HEK293 (cell line): ENCODE measurements around the gene PEX26.
A peak's percentile ranks its signal among the peaks of the same experiment; 100 is the strongest.

Experiments
- CTCF ChIA-PET: fragments of 350-600 bp; formaldehyde crosslinking; extraction: SDS; loops from one replicate; lab custom pipeline; 2021; ENCODE audit warnings: antibody characterized with exemption; lab: Yijun Ruan, JAX
- POLR2A ChIA-PET: fragments of 300-600 bp; formaldehyde crosslinking; extraction: SDS; loops from one replicate; lab custom pipeline; 2020; ENCODE audit warnings: antibody characterized with exemption, inconsistent platforms; lab: Yijun Ruan, JAX
- H3K27ac ChIP-seq: fragments of 200-500 bp; sonication (Bioruptor generic); 2 replicates; pipeline ENCODE4 v1.5.1; 2014; ENCODE audit warnings: low read depth, low read length, control low read depth, inconsistent platforms; ENCODE audit errors: extremely low read depth
- H3K36me3 ChIP-seq, 2 experiments: fragments of 200-500 bp in 1 of 2; sonication (Bioruptor generic) in 1 of 2; 1 replicate in 1 of 2; 2 replicates in 1 of 2; pipeline ENCODE4 v1.5.1; 2014 to 2017; ENCODE audit warnings: inconsistent platforms in 2 of 2, low read length in 2 of 2; ENCODE audit not compliant: control insufficient read depth in 2 of 2, insufficient read depth in 1 of 2
- H3K4me1 ChIP-seq: fragments of 200-500 bp; sonication (Bioruptor generic); 2 replicates; pipeline ENCODE4 v1.5.1; 2014; ENCODE audit warnings: mild to moderate bottlenecking, low read length, inconsistent platforms; ENCODE audit not compliant: control insufficient read depth, insufficient read depth
- H3K4me3 ChIP-seq: 2 replicates; pipeline ENCODE4 v1.5.1; 2011; ENCODE audit warnings: low read depth, mild to moderate bottlenecking, control low read depth, low read length, moderate library complexity
- H3K9me3 ChIP-seq: fragments of 200-500 bp; sonication (Bioruptor generic); 2 replicates; pipeline ENCODE4 v1.5.1; 2014; ENCODE audit warnings: low read depth, low read length, inconsistent platforms; ENCODE audit not compliant: control insufficient read depth, insufficient read depth
- BCL11B ChIP-seq: fragments of 450-650 bp; formaldehyde crosslinking; IDR thresholded peaks from 2 replicates; pipeline ENCODE4 v1.5.1; 2016; ENCODE audit warnings: low read depth, missing biosample characterization, missing genetic modification characterization
- IKZF3 ChIP-seq: fragments of 450-650 bp; IDR thresholded peaks from 2 replicates; pipeline ENCODE4 v1.5.0; 2018; ENCODE audit warnings: missing biosample characterization, mild to moderate bottlenecking, missing genetic modification characterization, moderate library complexity
- KLF8 ChIP-seq: fragments of 450-650 bp; formaldehyde crosslinking; IDR thresholded peaks from 2 replicates; pipeline ENCODE4 v1.5.1; 2016; ENCODE audit warnings: missing biosample characterization, missing genetic modification characterization
- TCF7L2 ChIP-seq: IDR thresholded peaks from 2 replicates; pipeline ENCODE4 v1.6.1; 2011; ENCODE audit warnings: low read depth, mild to moderate bottlenecking, inconsistent platforms, low read length, moderate library complexity, borderline replicate concordance
- ZNF10 ChIP-seq: fragments of 450-650 bp; formaldehyde crosslinking; IDR thresholded peaks from 2 replicates; pipeline ENCODE4 v1.5.1; 2017; ENCODE audit warnings: missing biosample characterization, missing genetic modification characterization
- ZNF140 ChIP-seq: fragments of 450-650 bp; formaldehyde crosslinking; IDR thresholded peaks from 2 replicates; pipeline ENCODE4 v1.5.1; 2016; ENCODE audit warnings: missing biosample characterization, missing genetic modification characterization
- ZNF169 ChIP-seq: fragments of 450-650 bp; formaldehyde crosslinking; IDR thresholded peaks from 2 replicates; pipeline ENCODE4 v1.5.1; 2016; ENCODE audit warnings: missing biosample characterization, missing genetic modification characterization
- ZNF266 ChIP-seq: fragments of 450-650 bp; formaldehyde crosslinking; IDR thresholded peaks from 2 replicates; pipeline ENCODE4 v1.5.1; 2016; ENCODE audit warnings: missing biosample characterization, missing genetic modification characterization, low read depth
- ZNF366 ChIP-seq: fragments of 450-650 bp; formaldehyde crosslinking; conservative IDR thresholded peaks from 2 replicates; pipeline ENCODE4 v1.5.1; 2016; ENCODE audit warnings: missing biosample characterization, missing genetic modification characterization
- ZNF404 ChIP-seq: fragments of 450-650 bp; formaldehyde crosslinking; IDR thresholded peaks from 2 replicates; pipeline ENCODE4 v1.5.1; 2017; ENCODE audit warnings: missing biosample characterization, missing genetic modification characterization
- ZNF585B ChIP-seq: fragments of 450-650 bp; formaldehyde crosslinking; IDR thresholded peaks from 2 replicates; pipeline ENCODE4 v1.5.1; 2016; ENCODE audit warnings: missing biosample characterization, missing genetic modification characterization
- ZNF707 ChIP-seq: fragments of 450-650 bp; formaldehyde crosslinking; IDR thresholded peaks from 2 replicates; pipeline ENCODE4 v1.5.1; 2016; ENCODE audit warnings: missing biosample characterization, missing genetic modification characterization
- ZNF843 ChIP-seq: fragments of 450-650 bp; formaldehyde crosslinking; IDR thresholded peaks from 2 replicates; pipeline ENCODE4 v1.5.1; 2016; ENCODE audit warnings: missing biosample characterization, missing genetic modification characterization
- ZXDB ChIP-seq: fragments of 450-650 bp; formaldehyde crosslinking; IDR thresholded peaks from 2 replicates; pipeline ENCODE4 v1.5.1; 2016; ENCODE audit warnings: missing biosample characterization, missing genetic modification characterization
- TF ChIP-seq, protein P1 (sequence below): fragments of 450-650 bp; formaldehyde crosslinking; IDR thresholded peaks from 2 replicates; pipeline ENCODE4 v1.5.1; 2016; ENCODE audit warnings: missing biosample characterization, missing genetic modification characterization
- TF ChIP-seq, protein P2 (sequence below): fragments of 450-650 bp; formaldehyde crosslinking; IDR thresholded peaks from 2 replicates; pipeline ENCODE4 v1.5.1; 2016; ENCODE audit warnings: missing biosample characterization, missing genetic modification characterization
- TF ChIP-seq, protein P3 (sequence below): fragments of 450-650 bp; formaldehyde crosslinking; IDR thresholded peaks from 2 replicates; pipeline ENCODE4 v1.5.1; 2016; ENCODE audit warnings: missing biosample characterization, missing genetic modification characterization
- TF ChIP-seq, protein P4 (sequence below): fragments of 450-650 bp; formaldehyde crosslinking; IDR thresholded peaks from 2 replicates; pipeline ENCODE4 v1.5.1; 2017; ENCODE audit warnings: missing biosample characterization, missing genetic modification characterization
- TF ChIP-seq, protein P5 (sequence below): fragments of 450-650 bp; formaldehyde crosslinking; IDR thresholded peaks from 2 replicates; pipeline ENCODE4 v1.5.1; 2016; ENCODE audit warnings: missing biosample characterization, missing genetic modification characterization
- TF ChIP-seq, protein P6 (sequence below): fragments of 450-650 bp; IDR thresholded peaks from 2 replicates; pipeline ENCODE4 v1.5.1; 2018; ENCODE audit warnings: missing biosample characterization, mild to moderate bottlenecking, missing genetic modification characterization

Gene PEX26

DNA sequence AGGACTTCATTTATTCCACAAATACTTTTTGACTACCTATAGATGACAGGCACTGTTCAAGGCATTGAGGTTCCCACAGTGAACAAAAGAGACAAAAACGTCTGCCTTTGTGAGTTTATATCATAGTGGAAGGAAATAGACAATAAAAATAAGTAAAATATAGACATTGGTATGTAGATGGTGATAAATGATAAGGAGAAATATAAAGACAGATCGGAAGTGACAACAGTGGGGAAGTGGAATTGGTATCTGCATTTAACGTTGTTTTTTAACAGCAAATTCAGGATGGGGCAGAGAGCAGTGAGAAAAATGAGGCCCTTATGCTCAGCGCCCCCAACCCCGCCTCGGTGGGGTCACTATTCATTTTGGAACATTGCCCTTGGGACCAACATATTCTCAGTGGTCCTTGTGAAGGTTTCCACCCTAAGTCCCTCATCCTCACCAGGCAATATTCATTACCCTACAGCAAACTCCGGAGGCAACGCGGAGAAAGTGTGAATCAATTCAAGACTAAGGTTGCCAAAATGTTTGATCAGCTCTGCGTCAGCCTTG lies 627 bp upstream of the PEX26 start:
- ChIA-PET CTCF (interaction anchor here (0.6 to 8.8 kb wide), 38 partner anchors 8 to 906 kb away, joined by 3 to 279 read pairs (median 6); partner anchors contain the start of gene MICAL3), POLR2A (interaction anchor here (0.7 to 2.9 kb wide), 22 partner anchors 8 to 708 kb away, joined by 3 to 15 read pairs (median 5); partner anchors contain the start of genes CECR2, MICAL3 and USP18)
- TF ChIP-seq, protein P1, sequence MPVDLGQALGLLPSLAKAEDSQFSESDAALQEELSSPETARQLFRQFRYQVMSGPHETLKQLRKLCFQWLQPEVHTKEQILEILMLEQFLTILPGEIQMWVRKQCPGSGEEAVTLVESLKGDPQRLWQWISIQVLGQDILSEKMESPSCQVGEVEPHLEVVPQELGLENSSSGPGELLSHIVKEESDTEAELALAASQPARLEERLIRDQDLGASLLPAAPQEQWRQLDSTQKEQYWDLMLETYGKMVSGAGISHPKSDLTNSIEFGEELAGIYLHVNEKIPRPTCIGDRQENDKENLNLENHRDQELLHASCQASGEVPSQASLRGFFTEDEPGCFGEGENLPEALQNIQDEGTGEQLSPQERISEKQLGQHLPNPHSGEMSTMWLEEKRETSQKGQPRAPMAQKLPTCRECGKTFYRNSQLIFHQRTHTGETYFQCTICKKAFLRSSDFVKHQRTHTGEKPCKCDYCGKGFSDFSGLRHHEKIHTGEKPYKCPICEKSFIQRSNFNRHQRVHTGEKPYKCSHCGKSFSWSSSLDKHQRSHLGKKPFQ (tag by site-specific recombination), result no peak
- TF ChIP-seq, protein P2, sequence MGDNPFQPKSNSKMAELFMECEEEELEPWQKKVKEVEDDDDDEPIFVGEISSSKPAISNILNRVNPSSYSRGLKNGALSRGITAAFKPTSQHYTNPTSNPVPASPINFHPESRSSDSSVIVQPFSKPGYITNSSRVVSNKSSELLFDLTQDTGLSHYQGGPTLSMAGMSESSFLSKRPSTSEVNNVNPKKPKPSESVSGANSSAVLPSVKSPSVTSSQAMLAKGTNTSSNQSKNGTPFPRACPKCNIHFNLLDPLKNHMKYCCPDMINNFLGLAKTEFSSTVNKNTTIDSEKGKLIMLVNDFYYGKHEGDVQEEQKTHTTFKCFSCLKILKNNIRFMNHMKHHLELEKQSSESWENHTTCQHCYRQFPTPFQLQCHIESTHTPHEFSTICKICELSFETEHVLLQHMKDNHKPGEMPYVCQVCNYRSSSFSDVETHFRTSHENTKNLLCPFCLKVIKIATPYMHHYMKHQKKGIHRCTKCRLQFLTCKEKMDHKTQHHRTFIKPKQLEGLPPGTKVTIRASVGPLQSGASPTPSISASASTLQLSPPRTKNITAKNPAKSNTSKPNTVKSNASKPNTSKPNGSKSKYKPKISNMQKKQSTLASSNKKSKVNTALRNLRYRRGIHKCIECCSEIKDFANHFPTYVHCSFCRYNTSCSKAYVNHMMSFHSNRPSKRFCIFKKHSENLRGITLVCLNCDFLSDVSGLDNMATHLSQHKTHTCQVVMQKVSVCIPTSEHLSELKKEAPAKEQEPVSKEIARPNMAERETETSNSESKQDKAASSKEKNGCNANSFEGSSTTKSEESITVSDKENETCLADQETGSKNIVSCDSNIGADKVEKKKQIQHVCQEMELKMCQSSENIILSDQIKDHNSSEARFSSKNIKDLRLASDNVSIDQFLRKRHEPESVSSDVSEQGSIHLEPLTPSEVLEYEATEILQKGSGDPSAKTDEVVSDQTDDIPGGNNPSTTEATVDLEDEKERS (tag by site-specific recombination), result no peak
- TF ChIP-seq ZXDB (tag by site-specific recombination) (no peak), BCL11B (tag by site-specific recombination) (no peak), ZNF169 (no peak), ZNF585B (tag by site-specific recombination) (no peak), ZNF140 (no peak), ZNF843 (tag by site-specific recombination) (no peak), ZNF266 (tag by site-specific recombination) (no peak), ZNF707 (tag by site-specific recombination) (no peak), KLF8 (no peak), ZNF366 (tag by site-specific recombination) (no peak), ZNF10 (no peak), TCF7L2 (no peak), ZNF404 (tag by site-specific recombination) (no peak), IKZF3 (tag by site-specific recombination) (no peak)
- TF ChIP-seq, protein P3, sequence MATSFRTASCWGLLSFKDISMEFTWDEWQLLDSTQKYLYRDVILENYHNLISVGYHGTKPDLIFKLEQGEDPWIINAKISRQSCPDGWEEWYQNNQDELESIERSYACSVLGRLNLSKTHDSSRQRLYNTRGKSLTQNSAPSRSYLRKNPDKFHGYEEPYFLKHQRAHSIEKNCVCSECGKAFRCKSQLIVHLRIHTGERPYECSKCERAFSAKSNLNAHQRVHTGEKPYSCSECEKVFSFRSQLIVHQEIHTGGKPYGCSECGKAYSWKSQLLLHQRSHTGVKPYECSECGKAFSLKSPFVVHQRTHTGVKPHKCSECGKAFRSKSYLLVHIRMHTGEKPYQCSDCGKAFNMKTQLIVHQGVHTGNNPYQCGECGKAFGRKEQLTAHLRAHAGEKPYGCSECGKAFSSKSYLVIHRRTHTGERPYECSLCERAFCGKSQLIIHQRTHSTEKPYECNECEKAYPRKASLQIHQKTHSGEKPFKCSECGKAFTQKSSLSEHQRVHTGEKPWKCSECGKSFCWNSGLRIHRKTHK (tag by site-specific recombination), result no peak
- TF ChIP-seq, protein P4, sequence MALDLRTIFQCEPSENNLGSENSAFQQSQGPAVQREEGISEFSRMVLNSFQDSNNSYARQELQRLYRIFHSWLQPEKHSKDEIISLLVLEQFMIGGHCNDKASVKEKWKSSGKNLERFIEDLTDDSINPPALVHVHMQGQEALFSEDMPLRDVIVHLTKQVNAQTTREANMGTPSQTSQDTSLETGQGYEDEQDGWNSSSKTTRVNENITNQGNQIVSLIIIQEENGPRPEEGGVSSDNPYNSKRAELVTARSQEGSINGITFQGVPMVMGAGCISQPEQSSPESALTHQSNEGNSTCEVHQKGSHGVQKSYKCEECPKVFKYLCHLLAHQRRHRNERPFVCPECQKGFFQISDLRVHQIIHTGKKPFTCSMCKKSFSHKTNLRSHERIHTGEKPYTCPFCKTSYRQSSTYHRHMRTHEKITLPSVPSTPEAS (tag by site-specific recombination), result no peak
- TF ChIP-seq, protein P5, sequence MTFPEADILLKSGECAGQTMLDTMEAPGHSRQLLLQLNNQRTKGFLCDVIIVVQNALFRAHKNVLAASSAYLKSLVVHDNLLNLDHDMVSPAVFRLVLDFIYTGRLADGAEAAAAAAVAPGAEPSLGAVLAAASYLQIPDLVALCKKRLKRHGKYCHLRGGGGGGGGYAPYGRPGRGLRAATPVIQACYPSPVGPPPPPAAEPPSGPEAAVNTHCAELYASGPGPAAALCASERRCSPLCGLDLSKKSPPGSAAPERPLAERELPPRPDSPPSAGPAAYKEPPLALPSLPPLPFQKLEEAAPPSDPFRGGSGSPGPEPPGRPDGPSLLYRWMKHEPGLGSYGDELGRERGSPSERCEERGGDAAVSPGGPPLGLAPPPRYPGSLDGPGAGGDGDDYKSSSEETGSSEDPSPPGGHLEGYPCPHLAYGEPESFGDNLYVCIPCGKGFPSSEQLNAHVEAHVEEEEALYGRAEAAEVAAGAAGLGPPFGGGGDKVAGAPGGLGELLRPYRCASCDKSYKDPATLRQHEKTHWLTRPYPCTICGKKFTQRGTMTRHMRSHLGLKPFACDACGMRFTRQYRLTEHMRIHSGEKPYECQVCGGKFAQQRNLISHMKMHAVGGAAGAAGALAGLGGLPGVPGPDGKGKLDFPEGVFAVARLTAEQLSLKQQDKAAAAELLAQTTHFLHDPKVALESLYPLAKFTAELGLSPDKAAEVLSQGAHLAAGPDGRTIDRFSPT (tag by site-specific recombination), result no peak
- TF ChIP-seq, protein P6, sequence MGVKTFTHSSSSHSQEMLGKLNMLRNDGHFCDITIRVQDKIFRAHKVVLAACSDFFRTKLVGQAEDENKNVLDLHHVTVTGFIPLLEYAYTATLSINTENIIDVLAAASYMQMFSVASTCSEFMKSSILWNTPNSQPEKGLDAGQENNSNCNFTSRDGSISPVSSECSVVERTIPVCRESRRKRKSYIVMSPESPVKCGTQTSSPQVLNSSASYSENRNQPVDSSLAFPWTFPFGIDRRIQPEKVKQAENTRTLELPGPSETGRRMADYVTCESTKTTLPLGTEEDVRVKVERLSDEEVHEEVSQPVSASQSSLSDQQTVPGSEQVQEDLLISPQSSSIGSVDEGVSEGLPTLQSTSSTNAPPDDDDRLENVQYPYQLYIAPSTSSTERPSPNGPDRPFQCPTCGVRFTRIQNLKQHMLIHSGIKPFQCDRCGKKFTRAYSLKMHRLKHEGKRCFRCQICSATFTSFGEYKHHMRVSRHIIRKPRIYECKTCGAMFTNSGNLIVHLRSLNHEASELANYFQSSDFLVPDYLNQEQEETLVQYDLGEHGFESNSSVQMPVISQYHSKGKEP (tag by site-specific recombination), result no peak
- Histone ChIP-seq H3K4me1 (no peaks in the 10 kb centered on the region), H3K36me3 (peaks cover 20 to 30% of the 10 kb centered on the region in 2 experiments), H3K27ac (no peak overlapping the region; the same call in 1 of the 2 replicates), H3K9me3 (no peaks in the 10 kb centered on the region), H3K4me3 (peak overlapping the region; percentile 96)
